OCI-LY7 (cell line): Measurements from ENCODE around the gene KCNG3.

ENCODE experiments used
- EZH2phosphoT487 ChIP-seq: fragments of 200-600 bp; sonication (generic); IDR thresholded peaks from 2 replicates; pipeline ENCODE4 v1.6.1; 2018; ENCODE audit warnings: low read depth, borderline replicate concordance, mild to moderate bottlenecking, mixed run types, antibody characterized with exemption, low read length, moderate library complexity, mixed read lengths
- TF ChIP-seq, protein P1 (sequence below): fragments of 200-600 bp; sonication (generic); conservative IDR thresholded peaks from 2 replicates; pipeline ENCODE4 v1.5.1; 2014; ENCODE audit warnings: mild to moderate bottlenecking, antibody characterized with exemption, low read length, moderate library complexity, mixed read lengths

DNA sequence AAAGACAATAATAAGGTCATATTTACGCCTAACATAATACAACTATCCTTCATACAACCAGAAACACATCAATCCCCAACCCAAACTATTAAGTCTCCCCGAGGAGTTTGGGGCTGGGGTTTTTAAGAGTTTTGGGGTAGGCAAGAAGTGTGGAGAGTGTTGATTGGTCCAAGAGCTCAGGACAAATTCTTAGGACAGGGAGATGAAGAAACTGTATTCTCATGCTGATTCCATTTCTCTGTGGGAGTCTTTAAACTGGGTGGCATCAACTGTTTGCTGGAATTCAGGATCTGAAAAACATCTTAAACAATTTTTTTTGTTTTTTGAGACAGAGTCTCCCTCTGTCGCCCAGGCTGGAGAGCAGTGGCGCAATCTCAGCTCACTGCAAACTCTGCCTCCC lies 49.1 kb upstream of the KCNG3 start:
- no peak for TF ChIP-seq EZH2phosphoT487
- TF ChIP-seq, protein P1, sequence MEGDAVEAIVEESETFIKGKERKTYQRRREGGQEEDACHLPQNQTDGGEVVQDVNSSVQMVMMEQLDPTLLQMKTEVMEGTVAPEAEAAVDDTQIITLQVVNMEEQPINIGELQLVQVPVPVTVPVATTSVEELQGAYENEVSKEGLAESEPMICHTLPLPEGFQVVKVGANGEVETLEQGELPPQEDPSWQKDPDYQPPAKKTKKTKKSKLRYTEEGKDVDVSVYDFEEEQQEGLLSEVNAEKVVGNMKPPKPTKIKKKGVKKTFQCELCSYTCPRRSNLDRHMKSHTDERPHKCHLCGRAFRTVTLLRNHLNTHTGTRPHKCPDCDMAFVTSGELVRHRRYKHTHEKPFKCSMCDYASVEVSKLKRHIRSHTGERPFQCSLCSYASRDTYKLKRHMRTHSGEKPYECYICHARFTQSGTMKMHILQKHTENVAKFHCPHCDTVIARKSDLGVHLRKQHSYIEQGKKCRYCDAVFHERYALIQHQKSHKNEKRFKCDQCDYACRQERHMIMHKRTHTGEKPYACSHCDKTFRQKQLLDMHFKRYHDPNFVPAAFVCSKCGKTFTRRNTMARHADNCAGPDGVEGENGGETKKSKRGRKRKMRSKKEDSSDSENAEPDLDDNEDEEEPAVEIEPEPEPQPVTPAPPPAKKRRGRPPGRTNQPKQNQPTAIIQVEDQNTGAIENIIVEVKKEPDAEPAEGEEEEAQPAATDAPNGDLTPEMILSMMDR, result no peak
